GM12878 (cell line): ENCODE results near the gene TADA2A. TPM values are rescaled to one million over a fixed set of nuclear protein-coding genes. Genes with fewer than 3 reads are reported as not detected.

ENCODE experiments used
- ATAC-seq: fragments of 200-7000 bp; cut with Tn5 transposase; 3 replicates; pipeline ENCODE4 v1.9.1; 2020; ENCODE audit warnings: mild to moderate bottlenecking, moderate library complexity
- BruUV-seq: library from RNA; stranded (reverse); fragments of 400-500 nt; replicated peaks from 2 replicates; lab custom pipeline; 2021; lab: Mats Ljungman, UMichigan
- CTCF ChIA-PET: fragments of 300-600 bp; sonication (Branson Sonifier 250); formaldehyde crosslinking; extraction: SDS; loops from one replicate; lab custom pipeline; 2021; ENCODE audit warnings: inconsistent platforms; lab: Yijun Ruan, JAX
- POLR2A ChIA-PET: fragments of 350-600 bp; formaldehyde crosslinking; extraction: SDS; loops from one replicate; lab custom pipeline; 2021; ENCODE audit warnings: inconsistent platforms; lab: Charles Lee
- RAD21 ChIA-PET: fragments of 300-600 bp; sonication (Branson Sonifier 250); formaldehyde crosslinking; loops from one replicate; lab custom pipeline; 2023; ENCODE audit warnings: antibody characterized with exemption; ENCODE audit not compliant: unreplicated experiment; lab: Charles Lee
- SMC1A ChIA-PET: fragments of 300-600 bp; sonication (Branson Sonifier 250); formaldehyde crosslinking; loops from one replicate; lab custom pipeline; 2023; ENCODE audit not compliant: unreplicated experiment, uncharacterized antibody; lab: Charles Lee
- DNase-seq: peaks from one replicate; pipeline ENCODE4 v3.0.0-alpha.2; 2011; ENCODE audit warnings: low read depth, low spot score
- FAIRE-seq: peaks from 3 replicates; lab custom pipeline; 2011; peaks lifted over from hg19 to GRCh38; lab: Jason Lieb, UNC
- H2AFZ ChIP-seq: 2 replicates; pipeline ENCODE4 v1.6.0; 2011; ENCODE audit warnings: low read depth, low read length, control low read depth; ENCODE audit not compliant: control insufficient read depth
- H3K27ac ChIP-seq: 2 replicates; pipeline ENCODE4 v1.5.1; 2011; ENCODE audit warnings: control low read depth; ENCODE audit not compliant: control insufficient read depth, insufficient read depth
- H3K27me3 ChIP-seq, 2 experiments: replicated peaks in 1 of 2; 2 replicates each; pipeline versions ENCODE4 v1.6.0 to v1.6.1; 2011; ENCODE audit warnings: low read length in 1 of 2; ENCODE audit not compliant: control insufficient read depth in 2 of 2, insufficient read depth in 2 of 2
- H3K36me3 ChIP-seq, 2 experiments: 2 replicates each; pipeline ENCODE4 v1.5.1; 2011; ENCODE audit warnings: low read length in 1 of 2; ENCODE audit not compliant: control insufficient read depth in 2 of 2, insufficient read depth in 2 of 2
- H3K4me1 ChIP-seq: 2 replicates; pipeline ENCODE4 v1.6.1; 2011; ENCODE audit warnings: mild to moderate bottlenecking, low read length, moderate library complexity, mixed read lengths; ENCODE audit not compliant: control insufficient read depth, insufficient read depth
- H3K4me2 ChIP-seq: 2 replicates; pipeline ENCODE4 v1.6.0; 2011; ENCODE audit warnings: control low read depth; ENCODE audit not compliant: control insufficient read depth, insufficient read depth
- H3K4me3 ChIP-seq: fragments of 200-600 bp; sonication (generic); 2 replicates; pipeline ENCODE4 v1.5.1; 2016
- H3K79me2 ChIP-seq: 2 replicates; pipeline ENCODE4 v1.6.0; 2011; ENCODE audit warnings: low read length; ENCODE audit not compliant: control insufficient read depth, insufficient read depth
- H3K9ac ChIP-seq: 2 replicates; pipeline ENCODE4 v1.8.0; 2011; ENCODE audit warnings: low read length, control low read depth, mixed read lengths; ENCODE audit not compliant: control insufficient read depth, insufficient read depth
- H3K9me3 ChIP-seq: replicated peaks from 3 replicates; pipeline ENCODE4 v1.5.1; 2011; ENCODE audit warnings: mild to moderate bottlenecking, low read length; ENCODE audit not compliant: control insufficient read depth, insufficient read depth
- H4K20me1 ChIP-seq: 2 replicates; pipeline ENCODE4 v1.6.0; 2011; ENCODE audit not compliant: control insufficient read depth, insufficient read depth
- BHLHE40 ChIP-seq, 2 experiments: fragments of 450-650 bp in 1 of 2; IDR thresholded peaks; 2 replicates each; pipeline ENCODE4 v1.6.1; 2011 to 2017; ENCODE audit warnings: low read depth in 2 of 2, borderline replicate concordance in 1 of 2, improper control_type of control experiment in 1 of 2, low read length in 1 of 2, mild to moderate bottlenecking in 1 of 2
- EGR1 ChIP-seq, 2 experiments: IDR thresholded peaks; 1 replicate in 1 of 2; 2 replicates in 1 of 2; pipeline ENCODE4 v1.6.1; 2011 to 2012; ENCODE audit warnings: low read depth in 2 of 2, low read length in 2 of 2, borderline replicate concordance in 1 of 2, mild to moderate bottlenecking in 1 of 2, moderate library complexity in 1 of 2
- ETV6 ChIP-seq, 2 experiments: fragments of 450-650 bp in 1 of 2; IDR thresholded peaks in 1 of 2; conservative IDR thresholded peaks in 1 of 2; 2 replicates each; pipeline ENCODE4 v1.6.1; 2014; ENCODE audit warnings: antibody characterized with exemption in 1 of 2, borderline replicate concordance in 1 of 2, low read depth in 1 of 2, mild to moderate bottlenecking in 1 of 2, moderate library complexity in 1 of 2
- IRF3 ChIP-seq: fragments of 450-650 bp; IDR thresholded peaks from 2 replicates; pipeline ENCODE4 v1.6.1; 2014; ENCODE audit warnings: mild to moderate bottlenecking
- KLF5 ChIP-seq: fragments of 450-650 bp; IDR thresholded peaks from 2 replicates; pipeline ENCODE4 v1.6.1; 2014; ENCODE audit warnings: mild to moderate bottlenecking; ENCODE audit not compliant: partially characterized antibody
- NR2C2 ChIP-seq: IDR thresholded peaks from 2 replicates; pipeline ENCODE4 v1.6.1; 2011; ENCODE audit warnings: borderline replicate concordance, low read depth; ENCODE audit not compliant: control insufficient read depth, insufficient read length
- NR2F1 ChIP-seq: fragments of 450-650 bp; conservative IDR thresholded peaks from 2 replicates; pipeline ENCODE4 v1.6.1; 2017; ENCODE audit warnings: mild to moderate bottlenecking
- PAX5 ChIP-seq: IDR thresholded peaks from 2 replicates; pipeline ENCODE4 v1.6.1; 2011; ENCODE audit warnings: low read depth, low read length, borderline replicate concordance
- RCOR1 ChIP-seq: conservative IDR thresholded peaks from 2 replicates; pipeline ENCODE4 v1.6.1; 2012; ENCODE audit warnings: low read depth, low read length, improper control_type of control experiment
- RELA ChIP-seq: fragments of 450-650 bp; IDR thresholded peaks from 2 replicates; pipeline ENCODE4 v1.8.0; 2014; ENCODE audit warnings: borderline replicate concordance; ENCODE audit not compliant: partially characterized antibody
- RELB ChIP-seq: fragments of 450-650 bp; IDR thresholded peaks from 2 replicates; pipeline ENCODE4 v1.6.1; 2017; ENCODE audit warnings: low read depth, mild to moderate bottlenecking, moderate library complexity
- SMAD5 ChIP-seq: IDR thresholded peaks from 2 replicates; pipeline ENCODE4 v1.6.1; 2016; ENCODE audit warnings: antibody characterized with exemption, low read depth
- SMC3 ChIP-seq: IDR thresholded peaks from 2 replicates; pipeline ENCODE4 v1.6.1; 2011; ENCODE audit warnings: low read length, improper control_type of control experiment, borderline replicate concordance
- STAT3 ChIP-seq: IDR thresholded peaks from 2 replicates; pipeline ENCODE4 v1.6.1; 2011; ENCODE audit warnings: low read depth, low read length, improper control_type of control experiment
- TAF1 ChIP-seq: IDR thresholded peaks from 2 replicates; pipeline ENCODE4 v1.6.1; 2011; ENCODE audit warnings: mild to moderate bottlenecking, low read depth, low read length, borderline replicate concordance
- USF1 ChIP-seq: IDR thresholded peaks from 2 replicates; pipeline ENCODE4 v1.6.1; 2011; ENCODE audit warnings: borderline replicate concordance, low read depth, mild to moderate bottlenecking, moderate library complexity, mixed read lengths, low read length; ENCODE audit not compliant: insufficient read depth; ENCODE audit errors: extremely low read length
- WGBS: methylation state at CpG from one replicate; pipeline ENCODE4 v1.1.6; 2016; ENCODE audit warnings: low lambda C conversion rate; ENCODE audit not compliant: insufficient replicate concordance, insufficient coverage; ENCODE audit errors: missing lambda C conversion rate; 5-methylcytosine and 5-hydroxymethylcytosine counted together
- in situ Hi-C: fragments of 300-500 bp; cut with MboI; formaldehyde crosslinking; loops from 9 replicates; pipeline ENCODE4 v1.14.3; 2018; ENCODE audit warnings: mixed read lengths
- intact Hi-C: fragments of 100-400 bp; cut with micrococcal nuclease; formaldehyde crosslinking; loops from one replicate; pipeline ENCODE4 v1.14.2; 2022; ENCODE audit not compliant: unreplicated experiment
- polyA plus RNA-seq, 11 experiments: library from polyadenylated mRNA; depleted of rRNA in 4 of 11; unstranded in 6 of 11; stranded (reverse) in 5 of 11; fragments of >200 nt; fragmentation: Nextera tagmentation in 4 of 11; fragmentation: Illumina TruSeq in 1 of 11; extraction: Ambion mirVana in 4 of 11; extraction: Trizol in 1 of 11; gene quantifications; 1 replicate in 1 of 11; 2 replicates in 10 of 11; pipeline versions ENCODE4 v1.2.1 to v1.2.3, GENCODE V29; 2011 to 2016; ENCODE audit warnings: inconsistent platforms in 2 of 11, missing spikeins in 2 of 11, low read depth in 1 of 11
- total RNA-seq, 4 experiments: library from RNA; depleted of rRNA in 3 of 4; stranded (reverse); fragments of >200 nt in 3 of 4; fragmentation: Illumina TruSeq in 1 of 4; extraction: Trizol in 1 of 4; gene quantifications; 2 replicates each; pipeline versions ENCODE4 v1.2.1 to v1.2.3, GENCODE V29; 2013 to 2021

TADA2A gene
- total and polyA plus RNA-seq, 10 of the 15 experiments (the other 5 are each of a cell fraction or from before 2014, with no cell fraction given): 19.6 to 43.8 (median 34.1) TPM

- TF ChIP-seq EGR1 (IDR thresholded peaks at IDR 0.05; ENCODE audit: borderline replicate concordance in 1 of 2, low read depth in 2 of 2, low read length in 2 of 2) (peak; percentile 73 to 74; a peak in 2 of 3 replicates), RELB (no peak)
- TF ChIP-seq, all 136 proteins: peak for 18
Observed at GRCh38 chr17:37489197-37490001, 82.7 kb downstream of the TADA2A start, which contains the start of gene DUSP14 (continued).

GRCh38 chr17:37490022-37490587 is 83.4 kb downstream of the TADA2A start:
- no peaks in the 10 kb centered on the region for H3K9me3 ChIP-seq
- ChIA-PET SMC1A (interaction anchor here (1.1 to 2.2 kb wide), 4 partner anchors 44 to 120 kb away, joined by 3 to 8 read pairs (median 4); partner anchors contain the start of genes ACACA and TADA2A), CTCF (interaction anchor here (0.7 to 2.5 kb wide), 5 partner anchors 40 to 889 kb away, joined by 3 to 8 read pairs (median 3); no protein-coding TSS in a partner anchor), RAD21 (interaction anchor here (1.0 kb wide), 1 partner anchor 117 kb away, joined by 3 read pairs; no protein-coding TSS in a partner anchor), POLR2A (interaction anchor here (0.7 to 1.0 kb wide), 2 partner anchors 40 to 98 kb away, joined by 3 to 5 read pairs; no protein-coding TSS in a partner anchor)
- DNase-seq (no peak), ATAC-seq (peak; percentile 73), FAIRE-seq (no peak)
- WGBS: 1% methylated on average over 24 of the region's 56 CpGs
- H3K36me3 ChIP-seq: no peaks in the 10 kb centered on the region
- intact Hi-C loops: loop anchor here (5.0 kb wide), 1 partner anchor 83 kb away; the partner anchor contains the start of genes ACACA and TADA2A
- peaks cover 17% of the 10 kb centered on the region for H3K4me1 ChIP-seq
- 0 out of 2 replicates have a peak overlapping the region, but pooled peaks have one; percentile 16 for H3K27ac ChIP-seq
- H3K79me2 ChIP-seq: peaks cover 13% of the 10 kb centered on the region
- BruUV-seq: no TSS peak
- peak overlapping the region; percentile 82 for H3K4me2 ChIP-seq
- H4K20me1 ChIP-seq: no peaks in the 10 kb centered on the region
- H3K27me3 ChIP-seq: no peaks in the 10 kb centered on the region
- peak overlapping the region; percentile 92 for H3K4me3 ChIP-seq
- H3K9ac ChIP-seq: peak overlapping the region; percentile 62
- peak overlapping the region; percentile 82 for H2AFZ ChIP-seq
- in situ Hi-C loops: no loop called here
- TF ChIP-seq SMC3 (no peak), NR2F1 (peak; percentile 71; the same call in 1 of the 2 replicates), SMAD5 (no peak), RCOR1 (no peak), PAX5 (no peak), NR2C2 (no peak), USF1 (no peak), RELA (no peak), STAT3 (no peak), BHLHE40 (IDR thresholded peaks at IDR 0.05; ENCODE audit: borderline replicate concordance in 1 of 2, low read depth in 2 of 2, low read length in 1 of 2) (no peak; a peak in 2 of 4 replicates), TAF1 (no peak), KLF5 (no peak), ETV6 (conservative IDR thresholded peaks at IDR 0.05 in 1 of 2, IDR thresholded peaks at IDR 0.05 in 1 of 2; ENCODE audit: borderline replicate concordance in 1 of 2, low read depth in 1 of 2) (no peak), IRF3 (no peak)
